ENCODE measurements around the gene CEP131.

- no peak for TF ChIP-seq CTCF (IDR thresholded peaks at IDR 0.05)
- TF ChIP-seq POLR2AphosphoS5 (IDR thresholded peaks at IDR 0.05; ENCODE audit: insufficient read depth in 1 of 2, low read depth in 1 of 2) = no peak
- no peak for TF ChIP-seq POLR2A (IDR thresholded peaks at IDR 0.05)
Measured at GRCh38 chr17:81194225-81194760, 28.5 kb downstream of the CEP131 start.

Data from vagina (tissue), 2 donors.